ENCODE results near the gene PDGFB.

DNA sequence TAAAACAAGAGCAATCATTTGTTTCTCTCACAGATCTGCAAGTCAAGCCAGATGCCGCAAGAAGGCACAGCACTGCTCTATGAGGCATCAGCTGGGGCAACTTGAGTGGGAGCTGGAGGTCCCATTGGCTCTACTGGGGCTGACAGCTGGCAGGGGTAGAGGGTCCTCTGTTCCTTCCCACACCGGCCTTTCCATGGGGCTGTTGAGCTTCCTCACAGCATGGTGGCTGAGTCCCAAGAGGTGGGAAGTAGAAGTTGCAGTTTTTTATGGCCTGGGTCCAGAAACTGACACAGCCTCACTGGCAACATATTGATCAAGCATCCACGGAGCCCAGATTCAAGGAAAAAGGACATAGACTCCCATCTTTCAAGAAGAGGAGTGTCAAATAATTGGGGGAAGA is 40.2 kb upstream of the PDGFB start:
- TF ChIP-seq, protein P1, sequence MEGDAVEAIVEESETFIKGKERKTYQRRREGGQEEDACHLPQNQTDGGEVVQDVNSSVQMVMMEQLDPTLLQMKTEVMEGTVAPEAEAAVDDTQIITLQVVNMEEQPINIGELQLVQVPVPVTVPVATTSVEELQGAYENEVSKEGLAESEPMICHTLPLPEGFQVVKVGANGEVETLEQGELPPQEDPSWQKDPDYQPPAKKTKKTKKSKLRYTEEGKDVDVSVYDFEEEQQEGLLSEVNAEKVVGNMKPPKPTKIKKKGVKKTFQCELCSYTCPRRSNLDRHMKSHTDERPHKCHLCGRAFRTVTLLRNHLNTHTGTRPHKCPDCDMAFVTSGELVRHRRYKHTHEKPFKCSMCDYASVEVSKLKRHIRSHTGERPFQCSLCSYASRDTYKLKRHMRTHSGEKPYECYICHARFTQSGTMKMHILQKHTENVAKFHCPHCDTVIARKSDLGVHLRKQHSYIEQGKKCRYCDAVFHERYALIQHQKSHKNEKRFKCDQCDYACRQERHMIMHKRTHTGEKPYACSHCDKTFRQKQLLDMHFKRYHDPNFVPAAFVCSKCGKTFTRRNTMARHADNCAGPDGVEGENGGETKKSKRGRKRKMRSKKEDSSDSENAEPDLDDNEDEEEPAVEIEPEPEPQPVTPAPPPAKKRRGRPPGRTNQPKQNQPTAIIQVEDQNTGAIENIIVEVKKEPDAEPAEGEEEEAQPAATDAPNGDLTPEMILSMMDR (IDR thresholded peaks at IDR 0.05; ENCODE audit: insufficient read depth, low read length) = no peak
- TF ChIP-seq, protein P2, sequence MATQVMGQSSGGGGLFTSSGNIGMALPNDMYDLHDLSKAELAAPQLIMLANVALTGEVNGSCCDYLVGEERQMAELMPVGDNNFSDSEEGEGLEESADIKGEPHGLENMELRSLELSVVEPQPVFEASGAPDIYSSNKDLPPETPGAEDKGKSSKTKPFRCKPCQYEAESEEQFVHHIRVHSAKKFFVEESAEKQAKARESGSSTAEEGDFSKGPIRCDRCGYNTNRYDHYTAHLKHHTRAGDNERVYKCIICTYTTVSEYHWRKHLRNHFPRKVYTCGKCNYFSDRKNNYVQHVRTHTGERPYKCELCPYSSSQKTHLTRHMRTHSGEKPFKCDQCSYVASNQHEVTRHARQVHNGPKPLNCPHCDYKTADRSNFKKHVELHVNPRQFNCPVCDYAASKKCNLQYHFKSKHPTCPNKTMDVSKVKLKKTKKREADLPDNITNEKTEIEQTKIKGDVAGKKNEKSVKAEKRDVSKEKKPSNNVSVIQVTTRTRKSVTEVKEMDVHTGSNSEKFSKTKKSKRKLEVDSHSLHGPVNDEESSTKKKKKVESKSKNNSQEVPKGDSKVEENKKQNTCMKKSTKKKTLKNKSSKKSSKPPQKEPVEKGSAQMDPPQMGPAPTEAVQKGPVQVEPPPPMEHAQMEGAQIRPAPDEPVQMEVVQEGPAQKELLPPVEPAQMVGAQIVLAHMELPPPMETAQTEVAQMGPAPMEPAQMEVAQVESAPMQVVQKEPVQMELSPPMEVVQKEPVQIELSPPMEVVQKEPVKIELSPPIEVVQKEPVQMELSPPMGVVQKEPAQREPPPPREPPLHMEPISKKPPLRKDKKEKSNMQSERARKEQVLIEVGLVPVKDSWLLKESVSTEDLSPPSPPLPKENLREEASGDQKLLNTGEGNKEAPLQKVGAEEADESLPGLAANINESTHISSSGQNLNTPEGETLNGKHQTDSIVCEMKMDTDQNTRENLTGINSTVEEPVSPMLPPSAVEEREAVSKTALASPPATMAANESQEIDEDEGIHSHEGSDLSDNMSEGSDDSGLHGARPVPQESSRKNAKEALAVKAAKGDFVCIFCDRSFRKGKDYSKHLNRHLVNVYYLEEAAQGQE (IDR thresholded peaks at IDR 0.05; ENCODE audit: insufficient replicate concordance, low read depth) = no peak

Measured in HL-60 (cell line).